Kidney (tissue), 14 donors: ENCODE data around the gene LRBA. TPM values are rescaled to one million over a fixed set of nuclear protein-coding genes. Genes with fewer than 3 reads are reported as not detected.

Experiments used
- DNase-seq, 5 donors: peaks; one replicate each; pipeline ENCODE4 v3.0.0-alpha.2; 2013 to 2020
- FAIRE-seq: peaks from 2 replicates; lab custom pipeline; 2012; peaks lifted over from hg19 to GRCh38; lab: Jason Lieb, UNC
- H3K27ac ChIP-seq, 2 donors: one replicate each; pipeline ENCODE4 v1.7.0; 2013; ENCODE audit warnings: low read depth in 2 of 2, low read length in 2 of 2, inconsistent platforms in 1 of 2
- H3K27me3 ChIP-seq: one replicate; pipeline ENCODE4 v1.7.1; 2013; ENCODE audit warnings: low read length, inconsistent platforms; ENCODE audit not compliant: control insufficient read depth, insufficient read depth
- H3K36me3 ChIP-seq, 3 donors: one replicate each; pipeline versions ENCODE4 v1.7.0 to v1.7.1; 2013; ENCODE audit warnings: low read length in 3 of 3, control low read depth in 1 of 3, inconsistent platforms in 1 of 3; ENCODE audit not compliant: insufficient read depth in 3 of 3, control insufficient read depth in 2 of 3
- H3K4me1 ChIP-seq, 3 donors: one replicate each; pipeline versions ENCODE4 v1.7.0 to v1.7.1; 2013; ENCODE audit warnings: low read length in 3 of 3, inconsistent platforms in 1 of 3, low read depth in 1 of 3; ENCODE audit not compliant: control insufficient read depth in 2 of 3, insufficient read depth in 2 of 3
- H3K4me3 ChIP-seq, 3 donors: one replicate each; pipeline versions ENCODE4 v1.7.0 to v1.8.1; 2013; ENCODE audit warnings: low read length in 3 of 3, control low read depth in 1 of 3, inconsistent platforms in 1 of 3
- H3K9ac ChIP-seq, 3 donors: one replicate each; pipeline versions ENCODE4 v1.7.0 to v1.7.1; 2013; ENCODE audit warnings: low read length in 3 of 3, control low read depth in 1 of 3, inconsistent platforms in 1 of 3
- H3K9me3 ChIP-seq, 3 donors: one replicate each; pipeline versions ENCODE4 v1.7.0 to v1.7.1; 2013; ENCODE audit warnings: low read length in 3 of 3, control low read depth in 1 of 3, inconsistent platforms in 1 of 3; ENCODE audit not compliant: control insufficient read depth in 2 of 3, insufficient read depth in 1 of 3
- intact Hi-C: fragments of 100-400 bp; cut with DNase I; formaldehyde crosslinking; loops from one replicate; pipeline ENCODE4 v1.11.1; 2022
- polyA plus RNA-seq: library from polyadenylated mRNA; stranded (reverse); fragments of 350-450 nt; fragmentation: Illumina TruSeq; extraction: RNeasy Lipid Tissue Mini Kit (QIAGEN cat#74804); gene quantifications from one replicate; pipeline ENCODE4 v1.2.3, GENCODE V29; 2014; ENCODE audit warnings: low read depth, low replicate concordance; ENCODE audit not compliant: insufficient read depth
- total RNA-seq: library from RNA; stranded (reverse); fragmentation: NEBNext Ultra II Directional; extraction: Animal tissue kit (Norgen Biotek cat#: 25700); gene quantifications from one replicate; pipeline ENCODE4 v1.2.1, GENCODE V29; 2021
- TF ChIP-seq, protein P1 (sequence below): IDR thresholded peaks from 3 replicates; pipeline ENCODE4 v1.5.1; 2012; ENCODE audit warnings: mild to moderate bottlenecking, moderate library complexity, borderline replicate concordance; ENCODE audit not compliant: insufficient read depth; ENCODE audit errors: extremely low read depth
- donor health status: control.
- donor health status: control.
- donor health status: control.
- donor health status: control.
- donor health status: control.
- donor health status: DM: yes; HTN: yes; CAD: no.
- donor health status: Normal renal cell carcinoma (clear cell type).

Gene LRBA
- total and polyA plus RNA-seq, 2 donors from 2014 or later = 20.3 to 76.7 TPM

- H3K27ac ChIP-seq = no peak overlapping the region
- peaks cover 0 to 18% (median 0%) of the 10 kb centered on the region in 3 donors for H3K36me3 ChIP-seq
- H3K27me3 ChIP-seq = no peaks in the 10 kb centered on the region
- no peaks in the 10 kb centered on the region for H3K9me3 ChIP-seq
- TF ChIP-seq, protein P1, sequence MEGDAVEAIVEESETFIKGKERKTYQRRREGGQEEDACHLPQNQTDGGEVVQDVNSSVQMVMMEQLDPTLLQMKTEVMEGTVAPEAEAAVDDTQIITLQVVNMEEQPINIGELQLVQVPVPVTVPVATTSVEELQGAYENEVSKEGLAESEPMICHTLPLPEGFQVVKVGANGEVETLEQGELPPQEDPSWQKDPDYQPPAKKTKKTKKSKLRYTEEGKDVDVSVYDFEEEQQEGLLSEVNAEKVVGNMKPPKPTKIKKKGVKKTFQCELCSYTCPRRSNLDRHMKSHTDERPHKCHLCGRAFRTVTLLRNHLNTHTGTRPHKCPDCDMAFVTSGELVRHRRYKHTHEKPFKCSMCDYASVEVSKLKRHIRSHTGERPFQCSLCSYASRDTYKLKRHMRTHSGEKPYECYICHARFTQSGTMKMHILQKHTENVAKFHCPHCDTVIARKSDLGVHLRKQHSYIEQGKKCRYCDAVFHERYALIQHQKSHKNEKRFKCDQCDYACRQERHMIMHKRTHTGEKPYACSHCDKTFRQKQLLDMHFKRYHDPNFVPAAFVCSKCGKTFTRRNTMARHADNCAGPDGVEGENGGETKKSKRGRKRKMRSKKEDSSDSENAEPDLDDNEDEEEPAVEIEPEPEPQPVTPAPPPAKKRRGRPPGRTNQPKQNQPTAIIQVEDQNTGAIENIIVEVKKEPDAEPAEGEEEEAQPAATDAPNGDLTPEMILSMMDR = no peak
- H3K9ac ChIP-seq = no peak overlapping the region
- no peaks in the 10 kb centered on the region for H3K4me1 ChIP-seq
- FAIRE-seq = no peak
- intact Hi-C loops = no loop called here
- H3K4me3 ChIP-seq = no peak overlapping the region
- no peak for DNase-seq
These were observed 110.4 kb downstream of the LRBA start for GRCh38 chr4:150904671-150905070.

- no peak for FAIRE-seq
- Histone ChIP-seq H3K4me3 (no peak overlapping the region), H3K27ac (no peak overlapping the region), H3K9me3 (no peaks in the 10 kb centered on the region), H3K36me3 (peaks cover 0 to 17% (median 3%) of the 10 kb centered on the region in 3 donors), H3K4me1 (no peaks in the 10 kb centered on the region), H3K9ac (no peak overlapping the region), H3K27me3 (no peaks in the 10 kb centered on the region)
- TF ChIP-seq, protein P1 = no peak
- no peak for DNase-seq
- intact Hi-C loops = no loop called here
These were observed 111.5 kb downstream of the LRBA start for GRCh38 chr4:150903603-150904002.

DNA sequence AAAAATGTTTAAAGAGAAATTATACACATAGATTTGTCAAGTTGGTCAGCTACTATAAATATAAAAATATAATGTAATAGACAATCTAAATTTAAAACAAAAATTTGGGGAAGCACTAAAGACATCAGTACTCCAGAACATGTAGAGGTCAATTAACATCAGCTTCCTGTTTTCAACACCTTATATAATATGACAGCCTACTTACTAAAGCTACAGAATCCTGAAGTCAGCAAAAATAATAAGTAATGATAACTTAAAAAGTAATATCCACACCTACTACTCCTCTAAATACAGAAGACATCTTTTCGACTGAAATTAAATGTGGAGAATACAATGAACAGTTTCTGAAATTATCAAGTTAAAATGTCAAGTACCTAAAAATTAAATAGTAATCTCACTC, 118.6 kb downstream of the LRBA start:
- H3K27ac ChIP-seq = no peak overlapping the region
- H3K36me3 ChIP-seq = peaks cover 0 to 8% (median 3%) of the 10 kb centered on the region in 3 donors
- no peak overlapping the region for H3K4me3 ChIP-seq
- no peak overlapping the region for H3K9ac ChIP-seq
- no peak for FAIRE-seq
- H3K27me3 ChIP-seq = no peaks in the 10 kb centered on the region
- H3K4me1 ChIP-seq = no peaks in the 10 kb centered on the region
- TF ChIP-seq, protein P1 = no peak
- H3K9me3 ChIP-seq = no peaks in the 10 kb centered on the region
- intact Hi-C loops = no loop called here
- no peak for DNase-seq

GRCh38 chr4:150890246-150890645, 124.8 kb downstream of the LRBA start:
- TF ChIP-seq, protein P1 = no peak
- FAIRE-seq (no peak), DNase-seq (no peak)
- Histone ChIP-seq H3K27me3 (no peaks in the 10 kb centered on the region), H3K4me3 (no peak overlapping the region), H3K27ac (no peak overlapping the region), H3K36me3 (peaks cover 0 to 3% (median 3%) of the 10 kb centered on the region in 3 donors), H3K9ac (no peak overlapping the region), H3K9me3 (no peaks in the 10 kb centered on the region), H3K4me1 (no peaks in the 10 kb centered on the region)
- intact Hi-C loops = no loop called here
